ENCODE measurements around the gene LIMCH1. TPM values are rescaled to one million over a fixed set of nuclear protein-coding genes. Genes with fewer than 3 reads are reported as not detected.

The LIMCH1 gene
- total RNA-seq, 1 donor from 2014 or later, result 87.2 TPM

GRCh38 chr4:41510179-41510578 lies 27.8 kb upstream of the LIMCH1 start:
- Histone ChIP-seq H3K9me3 (ENCODE audit: control insufficient read depth in 3 of 3, low read length in 3 of 3) (no peaks in the 10 kb centered on the region), H3K4me3 (ENCODE audit: low read length in 3 of 3) (no peak overlapping the region), H3K27me3 (ENCODE audit: control insufficient read depth in 3 of 3, insufficient read depth in 3 of 3, low read length in 3 of 3) (no peaks in the 10 kb centered on the region), H3K27ac (ENCODE audit: low read depth, low read length) (no peak overlapping the region), H3K36me3 (ENCODE audit: control insufficient read depth in 3 of 3, insufficient read depth in 3 of 3, low read length in 3 of 3) (no peaks in the 10 kb centered on the region), H3K4me1 (ENCODE audit: control insufficient read depth in 3 of 3, insufficient read depth in 3 of 3, low read length in 3 of 3) (peaks cover 2 to 23% (median 6%) of the 10 kb centered on the region in 3 donors), H3K9ac (ENCODE audit: low read depth in 1 of 3, low read length in 3 of 3) (no peak overlapping the region)

- Histone ChIP-seq H3K4me1 (ENCODE audit: control insufficient read depth in 3 of 3, insufficient read depth in 3 of 3, low read length in 3 of 3) (peaks cover 2 to 20% (median 6%) of the 10 kb centered on the region in 3 donors), H3K36me3 (ENCODE audit: control insufficient read depth in 3 of 3, insufficient read depth in 3 of 3, low read length in 3 of 3) (no peaks in the 10 kb centered on the region), H3K27ac (ENCODE audit: low read depth, low read length) (no peak overlapping the region)
These were observed 25.8 kb upstream of the LIMCH1 start for GRCh38 chr4:41512136-41512535.

DNA sequence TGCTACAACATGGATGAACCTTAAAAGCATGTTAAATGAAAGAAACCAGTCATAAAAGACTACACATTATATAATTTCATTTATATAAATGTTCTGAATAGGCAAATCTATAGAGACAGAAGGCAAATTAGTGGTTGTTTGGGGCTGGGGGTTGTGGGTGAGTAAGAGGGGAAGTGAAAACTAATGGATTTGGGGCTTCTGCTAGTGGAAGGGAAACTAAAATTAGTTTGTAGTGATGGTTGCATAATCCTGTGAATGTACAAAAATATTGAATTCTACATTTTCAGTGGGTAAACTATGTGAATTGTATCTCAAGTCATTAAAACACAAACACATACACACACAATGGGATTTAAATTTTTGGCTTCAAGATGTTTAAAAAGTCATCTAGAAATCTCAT lies 25.4 kb upstream of the LIMCH1 start:
- Histone ChIP-seq H3K4me1 (ENCODE audit: control insufficient read depth in 3 of 3, insufficient read depth in 3 of 3, low read length in 3 of 3) (peaks cover 2 to 20% (median 8%) of the 10 kb centered on the region in 3 donors), H3K27ac (ENCODE audit: low read depth, low read length) (no peak overlapping the region), H3K36me3 (ENCODE audit: control insufficient read depth in 3 of 3, insufficient read depth in 3 of 3, low read length in 3 of 3) (no peaks in the 10 kb centered on the region), H3K9me3 (ENCODE audit: control insufficient read depth in 3 of 3, low read length in 3 of 3) (no peaks in the 10 kb centered on the region), H3K9ac (ENCODE audit: low read depth in 1 of 3, low read length in 3 of 3) (no peak overlapping the region), H3K4me3 (ENCODE audit: low read length in 3 of 3) (no peak overlapping the region), H3K27me3 (ENCODE audit: control insufficient read depth in 3 of 3, insufficient read depth in 3 of 3, low read length in 3 of 3) (no peaks in the 10 kb centered on the region)

More at GRCh38 chr4:41512136-41512535, 25.8 kb upstream of the LIMCH1 start:
- no peak overlapping the region for H3K9ac ChIP-seq (ENCODE audit: low read depth in 1 of 3, low read length in 3 of 3)
- no peaks in the 10 kb centered on the region for H3K27me3 ChIP-seq (ENCODE audit: control insufficient read depth in 3 of 3, insufficient read depth in 3 of 3, low read length in 3 of 3)
- H3K9me3 ChIP-seq (ENCODE audit: control insufficient read depth in 3 of 3, low read length in 3 of 3), result no peaks in the 10 kb centered on the region
- H3K4me3 ChIP-seq (ENCODE audit: low read length in 3 of 3), result no peak overlapping the region

DNA sequence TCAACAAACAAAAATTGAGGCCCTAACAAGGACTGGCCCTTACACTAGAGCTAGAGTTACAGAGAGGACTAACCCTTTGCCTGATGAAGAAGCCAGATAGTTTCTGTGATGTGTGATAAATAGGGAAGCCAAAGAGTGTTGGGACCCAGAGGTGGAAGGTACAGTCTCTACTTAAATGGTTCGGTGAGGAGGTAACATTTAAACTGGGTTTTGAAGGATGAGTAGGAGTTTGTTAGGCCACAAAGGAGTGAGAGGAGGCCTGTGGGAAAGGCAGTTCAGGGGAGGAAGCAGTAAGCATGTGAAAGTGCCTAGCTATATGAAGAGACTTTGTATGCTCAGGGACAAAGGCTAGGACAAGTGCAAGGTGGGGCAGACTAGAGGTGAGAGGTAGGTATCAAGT lies 23.8 kb upstream of the LIMCH1 start:
- H3K36me3 ChIP-seq (ENCODE audit: control insufficient read depth in 3 of 3, insufficient read depth in 3 of 3, low read length in 3 of 3), result no peaks in the 10 kb centered on the region
- no peak overlapping the region for H3K4me3 ChIP-seq (ENCODE audit: low read length in 3 of 3)
- peaks cover 2 to 10% (median 7%) of the 10 kb centered on the region in 3 donors for H3K4me1 ChIP-seq (ENCODE audit: control insufficient read depth in 3 of 3, insufficient read depth in 3 of 3, low read length in 3 of 3)
- no peaks in the 10 kb centered on the region for H3K27me3 ChIP-seq (ENCODE audit: control insufficient read depth in 3 of 3, insufficient read depth in 3 of 3, low read length in 3 of 3)
- no peak overlapping the region for H3K27ac ChIP-seq (ENCODE audit: low read depth, low read length)
- H3K9ac ChIP-seq (ENCODE audit: low read depth in 1 of 3, low read length in 3 of 3), result no peak overlapping the region
- H3K9me3 ChIP-seq (ENCODE audit: control insufficient read depth in 3 of 3, low read length in 3 of 3), result no peaks in the 10 kb centered on the region

DNA sequence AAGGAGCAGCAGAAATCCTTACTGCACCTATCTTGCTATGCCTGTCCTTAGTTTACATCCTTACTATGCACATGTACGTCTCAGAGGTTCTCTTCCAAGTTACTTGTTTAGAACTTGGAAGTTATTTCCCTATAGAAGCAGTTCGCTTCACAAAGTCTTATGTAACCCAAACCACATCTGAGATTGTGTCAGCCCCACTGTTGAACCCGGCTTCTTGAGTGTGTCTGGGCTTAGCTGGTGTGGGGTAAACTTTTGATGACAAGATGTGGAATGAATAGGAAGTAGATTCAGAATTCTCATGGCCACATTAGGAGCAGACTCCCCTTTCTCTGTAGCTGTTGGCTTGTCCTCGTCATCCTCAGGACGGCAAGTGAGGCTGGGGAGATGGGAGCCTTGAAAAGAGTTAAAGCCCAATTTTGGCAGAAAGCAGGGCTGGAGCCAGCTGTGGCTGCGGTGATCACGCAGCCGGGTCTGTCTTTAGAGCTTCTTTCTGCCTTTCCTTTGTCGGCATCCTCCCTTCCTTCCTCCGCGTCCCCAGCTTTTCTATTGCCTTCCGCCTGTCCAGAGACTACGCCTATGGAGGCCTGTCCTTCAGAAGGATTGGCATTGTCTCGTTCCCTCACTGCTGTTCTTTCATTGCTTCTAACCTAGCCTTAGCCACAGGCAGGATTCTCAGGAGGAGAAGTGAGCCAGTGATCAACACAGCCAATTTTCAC lies 23.0 kb upstream of the LIMCH1 start:
- Histone ChIP-seq H3K36me3 (ENCODE audit: control insufficient read depth in 3 of 3, insufficient read depth in 3 of 3, low read length in 3 of 3) (no peaks in the 10 kb centered on the region), H3K9me3 (ENCODE audit: control insufficient read depth in 3 of 3, low read length in 3 of 3) (no peaks in the 10 kb centered on the region), H3K4me3 (ENCODE audit: low read length in 3 of 3) (no peak overlapping the region), H3K4me1 (ENCODE audit: control insufficient read depth in 3 of 3, insufficient read depth in 3 of 3, low read length in 3 of 3) (peaks cover 0 to 6% (median 2%) of the 10 kb centered on the region in 3 donors), H3K27ac (ENCODE audit: low read depth, low read length) (no peak overlapping the region), H3K9ac (ENCODE audit: low read depth in 1 of 3, low read length in 3 of 3) (no peak overlapping the region), H3K27me3 (ENCODE audit: control insufficient read depth in 3 of 3, insufficient read depth in 3 of 3, low read length in 3 of 3) (no peaks in the 10 kb centered on the region)

GRCh38 chr4:41517121-41517520 lies 20.8 kb upstream of the LIMCH1 start:
- H3K4me3 ChIP-seq (ENCODE audit: low read length in 3 of 3), result no peak overlapping the region
- no peaks in the 10 kb centered on the region for H3K27me3 ChIP-seq (ENCODE audit: control insufficient read depth in 3 of 3, insufficient read depth in 3 of 3, low read length in 3 of 3)

DNA sequence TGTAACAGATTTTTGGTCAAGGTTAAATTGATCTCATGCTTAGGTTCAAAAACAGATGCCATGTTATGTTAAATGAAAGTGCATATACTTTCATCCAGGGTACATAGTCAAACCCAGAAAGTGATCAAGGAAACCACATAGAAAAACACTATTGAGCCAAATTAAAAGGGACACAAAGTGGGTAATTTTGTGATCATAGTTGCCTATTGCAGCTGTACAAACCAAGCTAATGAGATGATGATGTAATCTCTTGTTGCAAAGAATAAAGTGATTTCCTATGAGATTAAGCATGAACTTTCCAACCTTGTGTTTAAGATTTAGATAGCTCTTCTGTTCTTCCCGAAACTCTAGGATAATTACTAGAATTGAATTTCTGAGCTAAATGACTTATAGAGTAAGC lies 20.2 kb upstream of the LIMCH1 start:
- Histone ChIP-seq H3K4me1 (ENCODE audit: control insufficient read depth in 3 of 3, insufficient read depth in 3 of 3, low read length in 3 of 3) (peaks cover 0 to 6% (median 2%) of the 10 kb centered on the region in 3 donors), H3K27me3 (ENCODE audit: control insufficient read depth in 3 of 3, insufficient read depth in 3 of 3, low read length in 3 of 3) (no peaks in the 10 kb centered on the region), H3K9ac (ENCODE audit: low read depth in 1 of 3, low read length in 3 of 3) (no peak overlapping the region), H3K9me3 (ENCODE audit: control insufficient read depth in 3 of 3, low read length in 3 of 3) (no peaks in the 10 kb centered on the region), H3K36me3 (ENCODE audit: control insufficient read depth in 3 of 3, insufficient read depth in 3 of 3, low read length in 3 of 3) (no peaks in the 10 kb centered on the region), H3K27ac (ENCODE audit: low read depth, low read length) (no peak overlapping the region), H3K4me3 (ENCODE audit: low read length in 3 of 3) (no peak overlapping the region)

More at GRCh38 chr4:41517121-41517520, 20.8 kb upstream of the LIMCH1 start:
- Histone ChIP-seq H3K9ac (ENCODE audit: low read depth in 1 of 3, low read length in 3 of 3) (no peak overlapping the region), H3K9me3 (ENCODE audit: control insufficient read depth in 3 of 3, low read length in 3 of 3) (no peaks in the 10 kb centered on the region), H3K4me1 (ENCODE audit: control insufficient read depth in 3 of 3, insufficient read depth in 3 of 3, low read length in 3 of 3) (peaks cover 0 to 6% (median 2%) of the 10 kb centered on the region in 3 donors), H3K36me3 (ENCODE audit: control insufficient read depth in 3 of 3, insufficient read depth in 3 of 3, low read length in 3 of 3) (no peaks in the 10 kb centered on the region), H3K27ac (ENCODE audit: low read depth, low read length) (no peak overlapping the region)

DNA sequence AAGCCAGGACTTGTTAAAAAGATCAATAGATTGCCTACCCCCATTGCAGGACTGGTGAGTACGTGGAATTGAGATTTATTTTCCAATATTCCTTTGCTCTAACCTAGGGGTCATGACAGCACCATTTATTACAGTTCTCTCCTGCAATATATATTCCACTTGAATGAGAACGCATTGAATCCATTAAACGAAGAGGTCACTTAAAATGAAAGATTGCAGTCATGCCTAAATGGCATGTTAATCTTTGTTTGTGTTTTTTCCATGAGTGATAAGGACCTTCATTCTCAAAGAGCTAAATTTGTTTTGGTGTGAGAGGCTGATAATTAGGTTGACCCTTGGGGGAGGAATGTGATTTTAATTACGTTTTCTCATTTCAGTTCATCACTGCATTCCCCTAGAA lies 13.5 kb upstream of the LIMCH1 start:
- no peak overlapping the region for H3K4me3 ChIP-seq (ENCODE audit: low read length in 3 of 3)
- H3K4me1 ChIP-seq (ENCODE audit: control insufficient read depth in 3 of 3, insufficient read depth in 3 of 3, low read length in 3 of 3), result peaks cover 0 to 9% (median 8%) of the 10 kb centered on the region in 3 donors
- H3K36me3 ChIP-seq (ENCODE audit: control insufficient read depth in 3 of 3, insufficient read depth in 3 of 3, low read length in 3 of 3), result peaks cover 0 to 3% (median 0%) of the 10 kb centered on the region in 3 donors
- no peak overlapping the region for H3K9ac ChIP-seq (ENCODE audit: low read depth in 1 of 3, low read length in 3 of 3)
- no peaks in the 10 kb centered on the region for H3K9me3 ChIP-seq (ENCODE audit: control insufficient read depth in 3 of 3, low read length in 3 of 3)
- H3K27ac ChIP-seq (ENCODE audit: low read depth, low read length), result no peak overlapping the region
- H3K27me3 ChIP-seq (ENCODE audit: control insufficient read depth in 3 of 3, insufficient read depth in 3 of 3, low read length in 3 of 3), result no peaks in the 10 kb centered on the region

DNA sequence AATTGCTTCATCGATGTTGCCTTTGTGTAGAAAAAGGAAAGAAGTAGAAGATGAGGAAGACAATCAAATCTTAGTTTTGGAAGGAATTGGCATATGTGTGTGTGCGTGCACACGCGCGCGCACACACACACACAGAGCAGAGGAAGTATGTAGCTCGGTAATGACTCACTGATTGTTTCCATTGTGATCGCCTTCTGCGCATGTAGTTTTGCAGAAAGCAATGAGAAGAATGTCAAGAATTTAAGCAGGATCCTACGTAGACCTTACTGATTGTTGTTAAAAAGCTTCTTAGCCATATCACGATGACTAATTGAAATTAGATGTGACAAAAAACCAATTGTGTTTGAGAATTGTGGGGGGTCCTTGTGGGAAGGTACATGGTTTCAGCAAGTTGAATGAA lies 12.8 kb upstream of the LIMCH1 start:
- Histone ChIP-seq H3K4me1 (ENCODE audit: control insufficient read depth in 3 of 3, insufficient read depth in 3 of 3, low read length in 3 of 3) (peaks cover 0 to 12% (median 8%) of the 10 kb centered on the region in 3 donors), H3K27me3 (ENCODE audit: control insufficient read depth in 3 of 3, insufficient read depth in 3 of 3, low read length in 3 of 3) (no peaks in the 10 kb centered on the region), H3K9me3 (ENCODE audit: control insufficient read depth in 3 of 3, low read length in 3 of 3) (no peaks in the 10 kb centered on the region), H3K27ac (ENCODE audit: low read depth, low read length) (no peak overlapping the region), H3K9ac (ENCODE audit: low read depth in 1 of 3, low read length in 3 of 3) (no peak overlapping the region), H3K4me3 (ENCODE audit: low read length in 3 of 3) (no peak overlapping the region), H3K36me3 (ENCODE audit: control insufficient read depth in 3 of 3, insufficient read depth in 3 of 3, low read length in 3 of 3) (peaks cover 0 to 3% (median 0%) of the 10 kb centered on the region in 3 donors)

GRCh38 chr4:41526628-41527027 lies 11.3 kb upstream of the LIMCH1 start:
- no peaks in the 10 kb centered on the region for H3K27me3 ChIP-seq (ENCODE audit: control insufficient read depth in 3 of 3, insufficient read depth in 3 of 3, low read length in 3 of 3)
- H3K9me3 ChIP-seq (ENCODE audit: control insufficient read depth in 3 of 3, low read length in 3 of 3), result no peaks in the 10 kb centered on the region
- peaks cover 2 to 15% (median 12%) of the 10 kb centered on the region in 3 donors for H3K4me1 ChIP-seq (ENCODE audit: control insufficient read depth in 3 of 3, insufficient read depth in 3 of 3, low read length in 3 of 3)
- H3K4me3 ChIP-seq (ENCODE audit: low read length in 3 of 3), result no peak overlapping the region
- H3K9ac ChIP-seq (ENCODE audit: low read depth in 1 of 3, low read length in 3 of 3), result no peak overlapping the region
- H3K36me3 ChIP-seq (ENCODE audit: control insufficient read depth in 3 of 3, insufficient read depth in 3 of 3, low read length in 3 of 3), result peaks cover 0 to 3% (median 0%) of the 10 kb centered on the region in 3 donors
- H3K27ac ChIP-seq (ENCODE audit: low read depth, low read length), result no peak overlapping the region

Data from skeletal muscle tissue (tissue), 4 donors.